Natural killer cell treated with Interleukin-12 subunit alpha and Interleukin-12 subunit beta and Interleukin-15 and Interleukin-18, amount 100 ng/mL, for 72 hours (primary cell): ENCODE data around the gene MYO5C. TPM values are rescaled to one million over a fixed set of nuclear protein-coding genes. Genes with fewer than 3 reads are reported as not detected.
"Not testable (repeated sequence)": the region's sequence is repeated elsewhere in the genome, so short reads cannot be mapped to it uniquely, and the experiment has no call there.

Experiments used
- ATAC-seq, 2 donors: fragments of 150-1000 bp; cut with Tn5 transposase in 1 of 2; sonication (Bioruptor Pico), chemical (Tn5 transposase) in 1 of 2; 2 replicates each; pipeline ENCODE4 v1.10.0; 2021
- DNase-seq: peaks from one replicate; pipeline ENCODE4 v3.0.0; 2022; ENCODE audit warnings: low spot score
- H3K27ac Mint-ChIP-seq, 2 donors: 1 replicate in 1 of 2; 2 replicates in 1 of 2; pipeline ENCODE4 v1.8.0; 2022; ENCODE audit warnings: mixed read lengths in 2 of 2, mild to moderate bottlenecking in 1 of 2, moderate library complexity in 1 of 2
- H3K27me3 Mint-ChIP-seq, 2 donors: 1 replicate in 1 of 2; 2 replicates in 1 of 2; pipeline ENCODE4 v1.8.0; 2022; ENCODE audit warnings: mixed read lengths in 2 of 2
- H3K36me3 Mint-ChIP-seq: one replicate; pipeline ENCODE4 v1.8.0; 2022; ENCODE audit warnings: mixed read lengths
- H3K4me1 Mint-ChIP-seq, 2 donors: 1 replicate in 1 of 2; 2 replicates in 1 of 2; pipeline ENCODE4 v1.8.0; 2022; ENCODE audit warnings: low read depth in 2 of 2, mixed read lengths in 2 of 2, mild to moderate bottlenecking in 1 of 2
- H3K4me3 Mint-ChIP-seq: one replicate; pipeline ENCODE4 v1.8.0; 2022; ENCODE audit warnings: mixed read lengths
- H3K9me3 Mint-ChIP-seq: 2 replicates; pipeline ENCODE4 v1.8.0; 2022; ENCODE audit warnings: mixed read lengths
- total RNA-seq, 2 donors: library from RNA; stranded (reverse); gene quantifications; one replicate each; pipeline ENCODE4 v1.2.3, GENCODE V29; 2022

MYO5C gene
- total RNA-seq, 2 donors from 2014 or later = 0.42 to 0.45 TPM

DNA sequence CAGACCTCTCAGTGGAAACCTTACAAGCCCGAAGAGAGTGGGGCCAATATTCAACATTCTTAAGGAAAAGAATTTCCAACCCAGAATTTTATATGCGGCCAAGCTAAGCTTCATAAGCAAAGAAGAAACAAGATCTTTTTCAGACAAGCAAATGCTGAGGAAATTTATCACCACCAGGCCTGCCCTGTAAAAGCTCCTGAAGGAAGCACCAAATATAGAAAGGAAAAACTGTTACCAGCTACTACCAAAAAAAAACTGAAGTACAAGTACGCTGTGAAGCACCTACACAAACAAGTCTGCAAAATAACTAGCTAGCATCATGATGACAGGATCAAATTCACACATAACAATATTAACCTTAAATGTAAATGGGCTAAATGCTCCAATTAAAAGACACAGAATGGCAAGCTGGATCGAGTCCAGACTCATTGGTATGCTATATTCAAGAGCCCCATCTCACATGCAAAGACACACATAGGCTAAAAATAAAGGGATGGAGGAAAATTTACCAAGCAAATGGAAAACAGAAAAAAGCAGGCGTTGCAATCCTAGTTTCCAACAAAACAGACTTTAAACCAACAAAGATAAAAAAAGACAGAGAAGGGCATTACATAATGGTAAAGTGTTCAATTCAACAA, 130.0 kb downstream of the MYO5C start:
- not testable (repeated sequence) for DNase-seq, H3K27ac Mint-ChIP-seq, H3K9me3 Mint-ChIP-seq, H3K27me3 Mint-ChIP-seq, ATAC-seq, H3K4me1 Mint-ChIP-seq, H3K4me3 Mint-ChIP-seq, H3K36me3 Mint-ChIP-seq

DNA sequence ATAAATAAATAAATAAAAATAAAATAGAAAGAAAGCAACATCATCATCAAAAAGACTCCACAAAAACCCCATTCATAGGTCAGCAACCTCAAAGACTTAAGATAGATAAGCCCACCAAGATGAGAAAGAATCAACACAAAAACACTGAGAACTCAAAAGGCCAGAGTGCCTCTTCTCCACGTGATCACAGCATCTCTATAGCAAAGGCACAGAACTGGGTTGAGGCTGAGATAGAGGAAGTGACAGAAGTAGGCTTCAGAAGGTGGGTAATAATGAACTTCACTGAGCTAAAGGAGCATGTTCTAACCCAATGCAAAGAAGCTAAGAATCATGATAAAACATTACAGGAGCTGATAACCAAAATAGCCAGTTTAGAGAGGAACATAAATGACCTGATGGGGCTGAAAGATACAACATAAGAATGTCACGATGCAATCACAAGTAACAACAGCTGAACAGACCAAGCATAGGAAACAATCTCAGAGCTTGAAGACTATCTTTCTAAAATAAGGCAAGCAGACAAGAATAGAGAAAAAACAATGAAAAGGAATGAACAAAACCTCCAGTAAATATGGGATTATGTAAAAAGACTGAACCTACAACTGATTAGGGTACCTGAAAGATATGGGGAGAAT, 130.9 kb downstream of the MYO5C start:
- Mint-ChIP-seq H3K4me1 (peaks cover 0 to 7% of the 10 kb centered on the region in 2 donors), H3K36me3 (no peaks in the 10 kb centered on the region), H3K4me3 (no peak overlapping the region), H3K27ac (peak overlapping the region in 1 of 2 donors; percentile 3), H3K27me3 (no peaks in the 10 kb centered on the region), H3K9me3 (no peaks in the 10 kb centered on the region)
- ATAC-seq (no peak), DNase-seq (no peak)

GRCh38 chr15:52163321-52164190, 132.0 kb downstream of the MYO5C start:
- Mint-ChIP-seq H3K36me3 (no peaks in the 10 kb centered on the region), H3K27ac (no peak overlapping the region), H3K9me3 (no peaks in the 10 kb centered on the region), H3K4me3 (no peak overlapping the region), H3K4me1 (peaks cover 0 to 5% of the 10 kb centered on the region in 2 donors), H3K27me3 (no peaks in the 10 kb centered on the region)
- DNase-seq (no peak), ATAC-seq (peak in 1 of 2 donors; percentile 40)

DNA sequence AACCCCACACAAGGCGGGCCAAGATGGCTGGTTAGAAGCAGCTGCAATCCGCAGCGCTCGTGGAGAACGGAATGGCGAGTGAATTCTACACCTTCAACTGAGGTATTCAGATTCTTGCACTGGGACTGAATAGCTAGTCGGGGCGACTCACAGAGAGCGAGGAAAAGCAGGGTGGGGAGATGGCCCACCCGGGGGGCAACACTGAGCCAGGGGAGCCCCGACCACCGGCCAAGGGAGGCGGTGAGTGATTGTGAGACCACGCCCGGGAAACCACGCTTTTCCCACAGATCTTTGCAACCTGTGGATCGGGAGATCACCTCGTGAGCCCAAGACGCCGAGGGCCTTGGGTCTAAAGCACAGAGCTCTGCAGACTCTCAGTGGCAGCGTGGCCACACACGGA, 132.7 kb downstream of the MYO5C start:
- ATAC-seq (no peak), DNase-seq (no peak)
- H3K9me3 Mint-ChIP-seq = no peaks in the 10 kb centered on the region
- no peak overlapping the region for H3K4me3 Mint-ChIP-seq
- peaks cover 0 to 5% of the 10 kb centered on the region in 2 donors for H3K4me1 Mint-ChIP-seq
- no peak overlapping the region for H3K27ac Mint-ChIP-seq
- no peaks in the 10 kb centered on the region for H3K36me3 Mint-ChIP-seq
- H3K27me3 Mint-ChIP-seq = no peaks in the 10 kb centered on the region

GRCh38 chr15:52162260-52162659, 133.3 kb downstream of the MYO5C start:
- H3K4me1 Mint-ChIP-seq = peaks cover 0 to 5% of the 10 kb centered on the region in 2 donors
- H3K27me3 Mint-ChIP-seq = no peaks in the 10 kb centered on the region
- ATAC-seq = no peak
- no peaks in the 10 kb centered on the region for H3K36me3 Mint-ChIP-seq
- no peak for DNase-seq
- no peak overlapping the region for H3K4me3 Mint-ChIP-seq
- H3K9me3 Mint-ChIP-seq = no peaks in the 10 kb centered on the region
- H3K27ac Mint-ChIP-seq = no peak overlapping the region

DNA sequence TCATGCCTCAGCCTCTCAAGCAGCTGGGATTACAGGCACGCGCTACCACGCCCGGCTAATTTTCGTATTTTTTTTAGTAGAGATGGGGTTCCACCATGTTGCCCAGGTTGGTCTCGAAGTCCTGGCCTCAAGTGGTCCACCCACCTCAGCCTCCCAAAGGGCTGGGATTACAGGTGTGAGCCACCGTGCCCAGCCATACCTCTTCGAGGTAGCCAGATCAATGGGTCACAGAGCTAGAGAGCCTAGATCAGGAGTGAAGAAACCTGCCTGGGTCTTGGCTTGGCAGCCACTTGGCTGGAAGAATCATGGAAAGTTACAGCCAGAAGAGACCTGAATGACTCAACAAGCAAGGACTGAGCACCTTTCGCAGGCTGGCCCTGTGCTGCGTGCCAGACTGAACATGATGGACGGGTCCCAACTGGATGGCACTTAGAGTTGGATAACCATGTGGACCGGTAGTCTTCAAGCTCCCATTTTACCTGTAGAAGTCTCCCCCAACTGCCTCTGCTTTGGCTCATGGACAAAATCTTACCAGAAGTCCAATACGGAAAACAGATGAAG, 134.1 kb downstream of the MYO5C start:
- Mint-ChIP-seq H3K36me3 (no peaks in the 10 kb centered on the region), H3K4me1 (peaks cover 0 to 5% of the 10 kb centered on the region in 2 donors), H3K4me3 (no peak overlapping the region), H3K9me3 (no peaks in the 10 kb centered on the region), H3K27ac (no peak overlapping the region), H3K27me3 (no peaks in the 10 kb centered on the region)
- ATAC-seq = no peak
- DNase-seq = no peak

DNA sequence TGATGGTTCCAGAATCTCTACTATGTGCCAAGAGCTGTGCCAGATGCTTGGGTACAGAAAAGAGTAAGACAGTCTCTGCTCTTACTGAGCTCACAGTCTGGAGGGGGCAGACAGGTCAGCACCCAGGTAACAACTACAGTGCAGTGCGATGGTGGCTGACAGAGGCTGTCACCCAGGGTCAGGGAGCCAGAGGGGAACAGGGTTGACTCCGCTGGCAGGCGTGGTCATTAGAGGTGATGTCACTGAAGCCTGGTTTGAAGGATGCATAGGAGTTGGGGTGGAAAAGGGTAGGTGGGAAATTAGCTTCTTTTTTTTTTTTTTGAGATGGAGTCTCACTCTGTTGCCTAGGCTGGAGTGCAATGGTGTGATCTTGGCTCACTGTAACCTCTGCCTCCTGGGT, 136.0 kb downstream of the MYO5C start:
- no peaks in the 10 kb centered on the region for H3K36me3 Mint-ChIP-seq
- H3K4me1 Mint-ChIP-seq = peaks cover 0 to 2% of the 10 kb centered on the region in 2 donors
- ATAC-seq (no peak), DNase-seq (no peak)
- no peak overlapping the region for H3K27ac Mint-ChIP-seq
- H3K27me3 Mint-ChIP-seq = no peaks in the 10 kb centered on the region
- no peaks in the 10 kb centered on the region for H3K9me3 Mint-ChIP-seq
- no peak overlapping the region for H3K4me3 Mint-ChIP-seq

GRCh38 chr15:52158084-52158765, 137.4 kb downstream of the MYO5C start:
- no peaks in the 10 kb centered on the region for H3K27me3 Mint-ChIP-seq
- no peak overlapping the region for H3K4me3 Mint-ChIP-seq
- no peaks in the 10 kb centered on the region for H3K36me3 Mint-ChIP-seq
- ATAC-seq (no peak), DNase-seq (no peak)
- no peaks in the 10 kb centered on the region for H3K9me3 Mint-ChIP-seq
- H3K4me1 Mint-ChIP-seq = peaks cover 0 to 2% of the 10 kb centered on the region in 2 donors
- H3K27ac Mint-ChIP-seq = no peak overlapping the region

GRCh38 chr15:52155878-52156277, 139.7 kb downstream of the MYO5C start:
- Mint-ChIP-seq H3K36me3 (no peaks in the 10 kb centered on the region), H3K9me3 (no peaks in the 10 kb centered on the region), H3K4me1 (peaks cover 0 to 2% of the 10 kb centered on the region in 2 donors), H3K27me3 (no peaks in the 10 kb centered on the region), H3K4me3 (no peak overlapping the region), H3K27ac (no peak overlapping the region)
- no peak for DNase-seq
- ATAC-seq = no peak

GRCh38 chr15:52154896-52155865, 140.4 kb downstream of the MYO5C start:
- H3K4me3 Mint-ChIP-seq = no peak overlapping the region
- no peaks in the 10 kb centered on the region for H3K27me3 Mint-ChIP-seq
- no peaks in the 10 kb centered on the region for H3K9me3 Mint-ChIP-seq
- H3K27ac Mint-ChIP-seq = no peak overlapping the region
- peaks cover 0 to 2% of the 10 kb centered on the region in 2 donors for H3K4me1 Mint-ChIP-seq
- DNase-seq = no peak
- no peak for ATAC-seq
- no peaks in the 10 kb centered on the region for H3K36me3 Mint-ChIP-seq

DNA sequence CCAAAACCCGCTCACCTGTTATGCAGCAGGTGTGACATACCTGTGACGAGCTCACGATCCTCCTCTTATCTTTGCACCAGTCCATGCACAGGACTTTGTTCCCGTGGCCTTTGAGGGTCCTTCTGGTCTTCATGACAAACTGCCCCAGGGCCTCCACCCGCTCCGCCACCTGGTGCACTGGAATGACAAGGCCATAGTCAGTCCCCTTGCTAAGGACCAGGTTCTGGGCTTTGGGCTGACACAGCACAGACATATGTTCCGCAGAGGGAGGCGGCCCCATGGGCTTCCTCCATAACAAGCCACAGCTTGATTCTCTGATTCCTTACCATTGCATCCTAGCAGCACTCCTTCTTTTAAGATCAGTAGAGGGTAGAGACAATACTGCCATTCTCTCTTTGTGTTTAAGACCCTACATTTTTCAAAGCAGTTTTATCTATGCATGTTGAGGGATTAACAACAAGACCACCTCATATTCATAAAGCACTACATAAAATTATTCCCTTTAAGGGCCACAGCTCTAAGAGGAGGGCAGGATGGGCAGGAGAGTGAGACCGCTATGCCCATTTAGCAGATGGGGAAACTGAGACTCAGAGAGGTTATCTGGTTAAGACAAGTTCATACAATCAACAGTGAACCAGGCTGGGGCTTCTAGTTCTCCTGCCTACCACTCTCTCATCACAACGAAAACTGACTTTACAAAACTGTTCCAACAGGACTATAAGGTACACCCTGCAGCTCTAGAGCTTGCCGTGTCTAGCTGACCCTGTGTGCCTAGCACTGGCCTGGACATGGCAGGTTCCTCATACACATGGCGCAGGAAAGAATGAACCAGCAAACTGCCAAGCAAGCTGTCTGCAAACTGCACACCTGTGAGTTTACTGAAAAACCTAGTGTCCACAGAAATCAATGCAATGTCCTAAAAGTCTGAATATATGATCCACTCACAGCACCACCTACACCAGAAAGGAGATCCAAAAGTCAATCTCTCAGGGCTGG, 141.4 kb downstream of the MYO5C start:
- DNase-seq = no peak
- no peak overlapping the region for H3K4me3 Mint-ChIP-seq
- no peaks in the 10 kb centered on the region for H3K27me3 Mint-ChIP-seq
- ATAC-seq = no peak
- peaks cover 0 to 2% of the 10 kb centered on the region in 2 donors for H3K4me1 Mint-ChIP-seq
- no peaks in the 10 kb centered on the region for H3K36me3 Mint-ChIP-seq
- H3K27ac Mint-ChIP-seq = no peak overlapping the region
- no peaks in the 10 kb centered on the region for H3K9me3 Mint-ChIP-seq

DNA sequence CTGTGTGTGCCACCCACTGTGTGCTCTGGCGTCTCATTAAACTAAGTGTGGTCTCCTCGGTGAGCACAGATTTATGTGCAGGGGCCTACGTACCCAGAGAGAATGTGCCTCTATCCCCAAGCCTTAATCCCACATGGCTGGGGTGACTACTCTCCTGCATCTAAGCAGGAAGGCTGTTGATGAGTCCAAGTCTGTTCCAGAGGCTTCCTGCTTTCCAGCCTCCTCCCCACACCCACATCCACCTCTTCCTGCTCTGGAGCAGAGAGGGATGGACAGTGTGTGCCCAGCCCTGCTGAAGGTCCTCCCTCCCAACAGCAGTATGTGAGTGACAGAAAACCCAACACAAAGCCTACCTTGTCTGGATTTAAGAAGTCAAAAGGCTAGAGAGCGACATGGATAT, 144.3 kb downstream of the MYO5C start:
- no peaks in the 10 kb centered on the region for H3K36me3 Mint-ChIP-seq
- no peak overlapping the region for H3K4me3 Mint-ChIP-seq
- H3K4me1 Mint-ChIP-seq = peaks cover 0 to 2% of the 10 kb centered on the region in 2 donors
- H3K27ac Mint-ChIP-seq = no peak overlapping the region
- no peaks in the 10 kb centered on the region for H3K9me3 Mint-ChIP-seq
- no peak for DNase-seq
- H3K27me3 Mint-ChIP-seq = no peaks in the 10 kb centered on the region
- no peak for ATAC-seq
